ENCODE results near the gene ADRA2B. TPM values are rescaled to one million over a fixed set of nuclear protein-coding genes. Genes with fewer than 3 reads are reported as not detected.
"Not testable (repeated sequence)": the region's sequence is repeated elsewhere in the genome, so short reads cannot be mapped to it uniquely, and the experiment has no call there.

Gene ADRA2B
- total and polyA plus RNA-seq, 12 donors: 1.5 to 7.3 (median 3.4) TPM

- not testable (repeated sequence) for H3K36me3 ChIP-seq, DNase-seq, H3K4me3 ChIP-seq, H3K27me3 ChIP-seq
- 60 to 62% methylated on average over 8 of the region's 8 CpGs for WGBS, 2 donors
- peaks cover 0 to 21% (median 0%) of the 10 kb centered on the region in 9 donors for H3K4me1 ChIP-seq
- H3K9me3 ChIP-seq: peaks cover 0 to 23% (median 9%) of the 10 kb centered on the region in 11 donors
- peak overlapping the region in 2 of 10 donors; percentile 15 to 56 for H3K27ac ChIP-seq
- intact Hi-C loops (cut with DNase I): loop anchor here in 2 of 10 donors (5.0 kb wide), 1 partner anchor 45 kb away; the partner anchor contains the start of gene ADRA2B (in 2 of the 2)
- ATAC-seq: peak; percentile 5 to 72 (median 48)
- peak in 2 of 9 donors; percentile 7 to 10 for TF ChIP-seq CTCF (IDR thresholded peaks at IDR 0.05)
Measured at GRCh38 chr2:96071977-96072491, 44.3 kb downstream of the ADRA2B start.

- DNase-seq, H3K36me3 ChIP-seq, H3K4me3 ChIP-seq, H3K27me3 ChIP-seq: not testable (repeated sequence)
- Histone ChIP-seq H3K4me1 (peaks cover 0 to 21% (median 0%) of the 10 kb centered on the region in 9 donors), H3K27ac (peak overlapping the region in 2 of 10 donors; percentile 15 to 56), H3K9me3 (peaks cover 0 to 16% (median 5%) of the 10 kb centered on the region in 11 donors)
- intact Hi-C loops (cut with DNase I): loop anchor here in 2 of 10 donors (5.0 kb wide), 1 partner anchor 46 kb away; the partner anchor contains the start of gene ADRA2B (in 2 of the 2)
- peak; percentile 16 to 81 (median 68) for ATAC-seq
- WGBS, 2 donors: 78 to 86% methylated on average over 16 of the region's 16 CpGs
Measured at GRCh38 chr2:96071087-96071976, 45.0 kb downstream of the ADRA2B start.

GRCh38 chr2:96070351-96070750 is 46.0 kb downstream of the ADRA2B start:
- H3K36me3 ChIP-seq, H3K27me3 ChIP-seq, H3K4me3 ChIP-seq, ATAC-seq, H3K9me3 ChIP-seq, DNase-seq, H3K27ac ChIP-seq: not testable (repeated sequence)
- H3K4me1 ChIP-seq: peaks cover 0 to 21% (median 0%) of the 10 kb centered on the region in 9 donors
- intact Hi-C loops (cut with DNase I): loop anchor here in 2 of 10 donors (5.0 kb wide), 1 partner anchor 47 kb away; the partner anchor contains the start of gene ADRA2B (in 2 of the 2)
- WGBS, 2 donors: 94% methylated on average over 5 of the region's 5 CpGs

GRCh38 chr2:96069878-96070277 is 46.5 kb downstream of the ADRA2B start:
- intact Hi-C loops (cut with DNase I): loop anchor here in 4 of 10 donors (5.0 to 10.0 kb wide), 3 partner anchors 45 to 1705 kb away; partner anchors contain the start of gene ADRA2B (in 3 of the 4)
- 44 to 49% methylated on average over 6 of the region's 8 CpGs for WGBS, 2 donors

GRCh38 chr2:96067902-96068581 is 48.3 kb downstream of the ADRA2B start:
- intact Hi-C loops (cut with DNase I): loop anchor here in 2 of 10 donors (10.0 kb wide), 2 partner anchors 47 to 1707 kb away; partner anchors contain the start of gene ADRA2B (in 1 of the 2)
- 77% methylated on average over 9 of the region's 9 CpGs for WGBS, 2 donors
- DNase-seq, H3K4me3 ChIP-seq, H3K9me3 ChIP-seq, H3K27ac ChIP-seq, H3K27me3 ChIP-seq, ATAC-seq, H3K36me3 ChIP-seq: not testable (repeated sequence)
- H3K4me1 ChIP-seq: peaks cover 0 to 17% (median 3%) of the 10 kb centered on the region in 9 donors

More at GRCh38 chr2:96069878-96070277, 46.5 kb downstream of the ADRA2B start:
- H3K27ac ChIP-seq, H3K9me3 ChIP-seq, H3K36me3 ChIP-seq, H3K27me3 ChIP-seq, DNase-seq, H3K4me3 ChIP-seq, ATAC-seq: not testable (repeated sequence)
- peaks cover 0 to 21% (median 0%) of the 10 kb centered on the region in 9 donors for H3K4me1 ChIP-seq

- DNase-seq, H3K27ac ChIP-seq, H3K27me3 ChIP-seq, H3K9me3 ChIP-seq, ATAC-seq, H3K36me3 ChIP-seq, H3K4me3 ChIP-seq: not testable (repeated sequence)
- 87 to 89% methylated on average over 2 of the region's 2 CpGs for WGBS, 2 donors
- H3K4me1 ChIP-seq: peaks cover 0 to 12% (median 3%) of the 10 kb centered on the region in 9 donors
- intact Hi-C loops (cut with DNase I): loop anchor here in 2 of 10 donors (10.0 kb wide), 2 partner anchors 48 to 1708 kb away; partner anchors contain the start of gene ADRA2B (in 1 of the 2)
Measured at GRCh38 chr2:96067098-96067660, 49.2 kb downstream of the ADRA2B start.

GRCh38 chr2:96066511-96066910 is 49.9 kb downstream of the ADRA2B start:
- DNase-seq, ATAC-seq, H3K4me3 ChIP-seq, H3K9me3 ChIP-seq, H3K36me3 ChIP-seq, H3K27me3 ChIP-seq, H3K27ac ChIP-seq: not testable (repeated sequence)
- 87 to 92% methylated on average over 5 of the region's 7 CpGs for WGBS, 2 donors
- intact Hi-C loops (cut with DNase I): loop anchor here in 2 of 10 donors (10.0 kb wide), 2 partner anchors 48 to 1708 kb away; partner anchors contain the start of gene ADRA2B (in 1 of the 2)
- H3K4me1 ChIP-seq: peaks cover 0 to 10% (median 0%) of the 10 kb centered on the region in 9 donors

- not testable (repeated sequence) for H3K4me3 ChIP-seq, DNase-seq, H3K4me1 ChIP-seq, H3K27ac ChIP-seq, H3K27me3 ChIP-seq, H3K36me3 ChIP-seq, ATAC-seq, H3K9me3 ChIP-seq
- 87 to 89% methylated on average over 4 of the region's 4 CpGs for WGBS, 2 donors
- intact Hi-C loops (cut with DNase I): loop anchor here in 3 of 10 donors (2.0 to 10.0 kb wide), 3 partner anchors 49 to 1709 kb away; partner anchors contain the start of gene ADRA2B (in 2 of the 3)
Measured at GRCh38 chr2:96065954-96066353, 50.4 kb downstream of the ADRA2B start.

Measured in heart right ventricle (tissue), 16 donors.